ENCODE results near the gene C1orf105.
A peak's percentile ranks its signal among the peaks of the same experiment; 100 is the strongest.
"Not testable (repeated sequence)": the region's sequence is repeated elsewhere in the genome, so short reads cannot be mapped to it uniquely, and the experiment has no call there.

The C1orf105 gene

DNA sequence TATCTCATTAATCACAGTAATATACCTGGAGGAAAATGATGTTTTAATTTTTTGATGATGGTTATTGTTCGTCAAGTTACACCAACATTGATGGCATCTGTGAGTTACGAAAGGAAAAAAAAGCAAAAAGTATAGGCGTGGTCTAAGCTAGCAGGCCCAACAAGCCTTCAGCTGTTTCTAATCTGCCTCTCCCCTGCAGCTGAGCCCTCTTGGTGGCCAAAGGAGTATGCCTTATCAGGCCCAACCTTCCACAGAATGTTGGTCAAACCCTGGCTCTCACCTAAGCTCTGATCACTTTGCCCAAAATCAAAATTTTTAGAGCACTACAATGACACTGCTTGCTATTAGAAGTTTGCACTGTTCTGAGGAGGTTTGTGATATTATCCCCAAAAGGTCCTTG lies 4.9 kb downstream of the C1orf105 start:
- no peaks in the 10 kb centered on the region for H3K27me3 ChIP-seq (ENCODE audit: insufficient read depth, insufficient read length)
- H3K9ac ChIP-seq (ENCODE audit: insufficient read length, low read depth), result no peak overlapping the region
- no peak for TF ChIP-seq YY1 (IDR thresholded peaks at IDR 0.05; ENCODE audit: insufficient read depth, insufficient read length)
- TF ChIP-seq SUZ12 (IDR thresholded peaks at IDR 0.05; ENCODE audit: extremely low read depth, insufficient read depth, insufficient read length), result no peak
- no peak for TF ChIP-seq ZNF274 (IDR thresholded peaks at IDR 0.05; ENCODE audit: low read depth, low read length)

DNA sequence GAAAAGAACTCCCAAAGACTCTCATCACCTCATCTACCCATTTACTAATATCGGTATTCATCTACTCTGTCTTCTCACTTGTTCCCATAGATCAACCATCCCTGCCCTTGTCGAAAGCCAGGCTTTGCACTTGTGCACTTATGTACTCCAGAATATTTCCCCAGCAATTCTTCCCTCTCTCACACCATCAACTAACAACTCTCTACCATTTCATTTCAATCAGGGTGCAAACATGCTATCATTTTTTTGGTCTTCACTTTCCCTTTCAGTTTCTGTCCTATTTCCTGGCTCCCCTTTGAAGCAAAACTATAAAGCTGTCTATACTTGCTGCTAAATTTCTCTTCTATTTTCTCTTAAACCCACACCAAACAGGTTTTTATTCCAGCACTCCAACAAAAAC lies 6.7 kb downstream of the C1orf105 start:
- no peak overlapping the region for H3K4me3 ChIP-seq (ENCODE audit: insufficient read length, low read depth)

More for the DNA sequence above, 4.9 kb downstream of the C1orf105 start:
- H3K9me3 ChIP-seq (ENCODE audit: insufficient read depth, low read length), result no peaks in the 10 kb centered on the region
- no peak overlapping the region for H3K4me3 ChIP-seq (ENCODE audit: insufficient read length, low read depth)
- H3K4me1 ChIP-seq (ENCODE audit: insufficient read depth, insufficient read length), result peaks cover 13% of the 10 kb centered on the region
- no peaks in the 10 kb centered on the region for H3K36me3 ChIP-seq (ENCODE audit: insufficient read depth, insufficient read length, low read length)
- no peak for DNase-seq (ENCODE audit: low read depth, low spot score)

DNA sequence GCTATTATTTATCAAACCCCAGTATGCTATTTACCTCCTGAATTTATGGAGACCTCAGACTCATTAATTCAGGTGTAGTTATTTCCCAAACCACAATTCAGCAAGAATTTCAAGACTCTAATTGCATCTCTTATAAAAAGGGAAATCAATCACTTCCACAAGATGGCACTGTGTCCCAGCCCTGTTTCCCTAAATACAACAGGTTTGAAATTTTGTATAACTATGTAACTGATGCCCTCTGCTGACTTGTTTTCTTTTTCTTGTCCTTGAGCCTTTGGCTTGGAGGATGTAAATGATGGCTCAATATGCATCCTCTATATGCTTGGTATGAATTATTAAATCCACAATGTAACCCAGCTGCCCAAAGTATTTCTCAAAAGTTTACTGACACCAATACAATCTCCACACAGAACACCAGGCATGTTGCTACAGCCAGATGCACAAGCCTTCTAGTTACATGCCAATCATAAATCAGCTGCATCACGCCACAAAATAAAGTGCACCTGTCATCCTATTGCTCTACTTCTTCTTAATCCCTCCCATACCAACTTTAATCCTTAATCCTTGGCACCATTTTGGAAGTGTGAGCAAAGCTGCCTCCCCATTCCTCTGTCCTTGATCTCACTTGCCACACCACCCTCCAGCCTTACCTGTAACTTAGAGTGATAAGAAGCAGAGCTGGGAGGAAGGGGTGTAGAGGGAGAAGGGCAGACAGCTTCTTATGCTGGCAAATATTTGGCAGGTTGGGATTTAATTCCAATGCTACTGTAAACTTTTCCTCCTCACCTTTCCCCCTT lies 9.0 kb downstream of the C1orf105 start:
- no peaks in the 10 kb centered on the region for H3K9me3 ChIP-seq (ENCODE audit: insufficient read depth, low read length)

More for the DNA sequence above, 6.7 kb downstream of the C1orf105 start:
- Histone ChIP-seq H3K36me3 (ENCODE audit: insufficient read depth, insufficient read length, low read length) (no peaks in the 10 kb centered on the region), H3K4me1 (ENCODE audit: insufficient read depth, insufficient read length) (peaks cover 3% of the 10 kb centered on the region), H3K27me3 (ENCODE audit: insufficient read depth, insufficient read length) (no peaks in the 10 kb centered on the region), H3K9me3 (ENCODE audit: insufficient read depth, low read length) (no peaks in the 10 kb centered on the region), H3K9ac (ENCODE audit: insufficient read length, low read depth) (no peak overlapping the region)
- no peak for TF ChIP-seq YY1 (IDR thresholded peaks at IDR 0.05; ENCODE audit: insufficient read depth, insufficient read length)
- no peak for TF ChIP-seq SUZ12 (IDR thresholded peaks at IDR 0.05; ENCODE audit: extremely low read depth, insufficient read depth, insufficient read length)
- TF ChIP-seq ZNF274 (IDR thresholded peaks at IDR 0.05; ENCODE audit: low read depth, low read length), result no peak
- no peak for DNase-seq (ENCODE audit: low read depth, low spot score)

DNA sequence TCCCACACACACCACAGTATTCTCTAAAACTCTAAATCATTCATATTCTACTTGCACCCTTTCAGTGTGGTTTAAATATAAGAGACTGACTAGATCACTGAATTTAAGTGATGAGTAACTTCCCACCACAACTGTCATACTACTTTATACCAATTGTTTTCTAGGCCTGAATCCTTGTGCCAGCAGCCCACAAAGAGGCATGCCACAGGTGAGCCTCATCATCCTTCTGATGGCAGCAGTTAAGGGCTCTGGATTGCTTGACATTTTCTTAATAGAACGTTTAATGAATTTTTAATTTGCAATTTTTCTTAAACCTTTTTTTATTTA lies 9.6 kb downstream of the C1orf105 start:
- no peak overlapping the region for H3K4me3 ChIP-seq (ENCODE audit: insufficient read length, low read depth)
- H3K9me3 ChIP-seq (ENCODE audit: insufficient read depth, low read length), result no peaks in the 10 kb centered on the region
- no peak for TF ChIP-seq SUZ12 (IDR thresholded peaks at IDR 0.05; ENCODE audit: extremely low read depth, insufficient read depth, insufficient read length)
- TF ChIP-seq ZNF274 (IDR thresholded peaks at IDR 0.05; ENCODE audit: low read depth, low read length), result no peak
- no peak for TF ChIP-seq YY1 (IDR thresholded peaks at IDR 0.05; ENCODE audit: insufficient read depth, insufficient read length)
- no peaks in the 10 kb centered on the region for H3K36me3 ChIP-seq (ENCODE audit: insufficient read depth, insufficient read length, low read length)
- no peak overlapping the region for H3K9ac ChIP-seq (ENCODE audit: insufficient read length, low read depth)
- no peaks in the 10 kb centered on the region for H3K27me3 ChIP-seq (ENCODE audit: insufficient read depth, insufficient read length)
- DNase-seq (ENCODE audit: low read depth, low spot score), result no peak
- H3K4me1 ChIP-seq (ENCODE audit: insufficient read depth, insufficient read length), result peaks cover 2% of the 10 kb centered on the region

More for the DNA sequence above, 9.0 kb downstream of the C1orf105 start:
- no peak for TF ChIP-seq YY1 (IDR thresholded peaks at IDR 0.05; ENCODE audit: insufficient read depth, insufficient read length)
- no peak for TF ChIP-seq ZNF274 (IDR thresholded peaks at IDR 0.05; ENCODE audit: low read depth, low read length)
- no peak for TF ChIP-seq SUZ12 (IDR thresholded peaks at IDR 0.05; ENCODE audit: extremely low read depth, insufficient read depth, insufficient read length)
- Histone ChIP-seq H3K9ac (ENCODE audit: insufficient read length, low read depth) (no peak overlapping the region), H3K36me3 (ENCODE audit: insufficient read depth, insufficient read length, low read length) (no peaks in the 10 kb centered on the region), H3K4me1 (ENCODE audit: insufficient read depth, insufficient read length) (peaks cover 2% of the 10 kb centered on the region), H3K27me3 (ENCODE audit: insufficient read depth, insufficient read length) (no peaks in the 10 kb centered on the region), H3K4me3 (ENCODE audit: insufficient read length, low read depth) (no peak overlapping the region)
- peak; percentile 79 for DNase-seq (ENCODE audit: low read depth, low spot score)

DNA sequence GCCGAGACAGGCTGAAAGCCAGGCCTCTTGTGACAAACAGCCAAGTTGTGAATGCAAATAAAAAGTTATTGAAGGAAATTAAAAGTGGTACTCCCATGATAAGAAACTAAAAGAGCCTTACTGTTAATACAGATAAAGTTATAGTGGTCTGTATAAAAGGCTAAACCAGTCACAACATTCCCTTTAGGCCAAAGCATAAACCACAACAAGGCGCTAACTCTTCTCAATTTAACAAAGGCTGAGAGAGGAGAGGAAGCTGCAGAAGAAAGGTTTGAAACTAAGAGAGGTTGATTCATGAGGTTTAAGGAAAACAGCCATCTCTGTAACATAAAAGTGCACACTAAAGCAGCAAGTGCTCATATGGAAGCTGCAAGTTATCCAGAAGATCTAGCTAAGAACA lies 10.7 kb downstream of the C1orf105 start:
- no peak overlapping the region for H3K4me3 ChIP-seq (ENCODE audit: insufficient read length, low read depth)
- no peak for DNase-seq (ENCODE audit: low read depth, low spot score)
- no peaks in the 10 kb centered on the region for H3K36me3 ChIP-seq (ENCODE audit: insufficient read depth, insufficient read length, low read length)
- no peaks in the 10 kb centered on the region for H3K9me3 ChIP-seq (ENCODE audit: insufficient read depth, low read length)
- peaks cover 2% of the 10 kb centered on the region for H3K4me1 ChIP-seq (ENCODE audit: insufficient read depth, insufficient read length)
- TF ChIP-seq SUZ12 (IDR thresholded peaks at IDR 0.05; ENCODE audit: extremely low read depth, insufficient read depth, insufficient read length), result no peak
- no peak for TF ChIP-seq YY1 (IDR thresholded peaks at IDR 0.05; ENCODE audit: insufficient read depth, insufficient read length)
- no peak for TF ChIP-seq ZNF274 (IDR thresholded peaks at IDR 0.05; ENCODE audit: low read depth, low read length)
- H3K27me3 ChIP-seq (ENCODE audit: insufficient read depth, insufficient read length), result no peaks in the 10 kb centered on the region
- H3K9ac ChIP-seq (ENCODE audit: insufficient read length, low read depth), result no peak overlapping the region

DNA sequence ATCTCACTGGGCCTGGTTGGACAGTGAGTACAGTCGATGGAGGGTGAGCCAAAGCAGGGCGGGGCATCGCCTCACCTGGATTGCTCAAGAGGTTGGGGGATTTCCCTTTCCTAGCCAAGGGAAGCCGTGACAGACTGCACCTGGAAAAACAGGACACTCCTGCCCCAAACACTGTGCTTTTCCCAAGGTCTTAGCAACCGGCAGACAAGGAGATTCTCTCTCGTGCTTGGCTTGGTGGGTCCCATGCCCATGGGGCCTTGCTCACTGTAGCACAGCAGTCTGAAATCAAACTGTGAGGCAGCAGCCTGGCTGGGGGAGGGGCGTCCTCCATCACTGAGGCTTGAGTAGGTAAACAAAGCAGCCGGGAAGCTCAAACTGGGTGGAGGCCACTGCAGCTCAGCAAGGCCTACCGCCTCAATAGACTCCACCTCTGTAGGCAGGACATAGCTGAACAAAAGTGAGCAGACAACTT lies 11.3 kb downstream of the C1orf105 start:
- Histone ChIP-seq H3K4me3 (ENCODE audit: insufficient read length, low read depth) (no peak overlapping the region), H3K36me3 (ENCODE audit: insufficient read depth, insufficient read length, low read length) (no peaks in the 10 kb centered on the region), H3K4me1 (ENCODE audit: insufficient read depth, insufficient read length) (peaks cover 2% of the 10 kb centered on the region), H3K9ac (ENCODE audit: insufficient read length, low read depth) (no peak overlapping the region), H3K9me3 (ENCODE audit: insufficient read depth, low read length) (no peaks in the 10 kb centered on the region), H3K27me3 (ENCODE audit: insufficient read depth, insufficient read length) (no peaks in the 10 kb centered on the region)
- DNase-seq (ENCODE audit: low read depth, low spot score), result no peak
- TF ChIP-seq SUZ12 (IDR thresholded peaks at IDR 0.05; ENCODE audit: extremely low read depth, insufficient read depth, insufficient read length) (no peak), ZNF274 (IDR thresholded peaks at IDR 0.05; ENCODE audit: low read depth, low read length) (no peak)

DNA sequence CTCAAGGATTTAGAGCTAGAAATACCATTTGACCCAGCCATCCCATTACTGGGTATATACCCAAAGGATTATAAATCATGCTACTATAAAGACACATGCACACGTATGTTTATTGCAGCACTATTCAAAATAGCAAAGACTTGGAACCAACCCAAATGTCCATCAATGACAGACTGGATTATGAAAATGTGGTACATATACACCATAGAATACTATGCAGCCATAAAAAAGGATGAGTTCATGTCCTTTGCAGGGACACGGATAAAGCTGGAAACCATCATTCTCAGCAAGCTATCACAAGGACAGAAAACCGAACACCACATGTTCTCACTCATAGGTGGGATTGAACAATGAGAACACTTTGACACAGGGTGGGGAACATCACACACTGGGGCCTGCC lies 16.7 kb downstream of the C1orf105 start:
- not testable (repeated sequence) for H3K4me1 ChIP-seq (ENCODE audit: insufficient read depth, insufficient read length); H3K4me3 ChIP-seq (ENCODE audit: insufficient read length, low read depth); DNase-seq (ENCODE audit: low read depth, low spot score); H3K27me3 ChIP-seq (ENCODE audit: insufficient read depth, insufficient read length); H3K9ac ChIP-seq (ENCODE audit: insufficient read length, low read depth); H3K9me3 ChIP-seq (ENCODE audit: insufficient read depth, low read length)
- H3K36me3 ChIP-seq (ENCODE audit: insufficient read depth, insufficient read length, low read length), result peaks cover 24% of the 10 kb centered on the region
